Heart right ventricle (tissue), 16 donors: ENCODE data around the gene MAPKAP1. TPM values are rescaled to one million over a fixed set of nuclear protein-coding genes. Genes with fewer than 3 reads are reported as not detected.

Experiments used
- ATAC-seq, 8 donors: fragments of 200-7000 bp; cut with Tn5 transposase; one replicate each; pipeline ENCODE4 v1.9.1; 2020; ENCODE audit warnings: mild to moderate bottlenecking in 8 of 8, moderate library complexity in 8 of 8, moderate number of reproducible peaks in 1 of 8
- DNase-seq, 2 donors: peaks; one replicate each; pipeline ENCODE4 v3.0.0-alpha.2; 2020
- H3K27ac ChIP-seq, 10 donors: fragments of 200-600 bp; sonication (generic) in 2 of 10; one replicate each; pipeline versions ENCODE4 v1.5.0 to v1.8.0; 2020 to 2022; ENCODE audit warnings: mild to moderate bottlenecking in 3 of 10
- H3K27me3 ChIP-seq, 7 donors: fragments of 200-600 bp; one replicate each; pipeline ENCODE4 v1.8.0; 2021 to 2022; ENCODE audit warnings: mild to moderate bottlenecking in 2 of 7
- H3K36me3 ChIP-seq, 9 donors: fragments of 200-600 bp; sonication (generic) in 1 of 9; one replicate each; pipeline versions ENCODE4 v1.5.0 to v1.8.0; 2020 to 2022; ENCODE audit warnings: mild to moderate bottlenecking in 2 of 9
- H3K4me1 ChIP-seq, 9 donors: fragments of 200-600 bp; sonication (generic) in 1 of 9; one replicate each; pipeline versions ENCODE4 v1.5.0 to v1.8.0; 2020 to 2022; ENCODE audit warnings: mild to moderate bottlenecking in 4 of 9
- H3K4me3 ChIP-seq, 10 donors: fragments of 200-600 bp; sonication (generic) in 2 of 10; one replicate each; pipeline versions ENCODE4 v1.5.0 to v1.8.0; 2020 to 2022; ENCODE audit warnings: mild to moderate bottlenecking in 7 of 10, moderate library complexity in 2 of 10
- H3K9me3 ChIP-seq, 11 donors: fragments of 200-600 bp in 10 of 11; sonication (generic) in 2 of 11; one replicate each; pipeline versions ENCODE4 v1.5.0 to v1.8.0; 2013 to 2022; ENCODE audit warnings: mild to moderate bottlenecking in 2 of 11, control low read depth in 1 of 11, moderate library complexity in 1 of 11
- WGBS, 2 donors: extraction: QIAGEN DNeasy Blood & Tissue Kit; methylation state at CpG; one replicate each; pipeline ENCODE4 v1.1.7; 2013; ENCODE audit warnings: inconsistent platforms in 1 of 2; 5-methylcytosine and 5-hydroxymethylcytosine counted together
- intact Hi-C, 10 donors: fragments of 100-400 bp; cut with DNase I; formaldehyde crosslinking; loops; one replicate each; pipeline versions ENCODE4 v1.11.1 to v1.14.2; 2022
- polyA plus RNA-seq, 2 donors: library from polyadenylated mRNA; stranded (reverse); fragments of 200-250 nt; gene quantifications; one replicate each; pipeline ENCODE4 v1.2.3, GENCODE V29; 2013
- total RNA-seq, 10 donors: library from RNA; stranded (reverse); fragmentation: NEBNext Ultra II Directional in 3 of 10; extraction: Animal tissue kit (Norgen Biotek cat#: 25700) in 3 of 10; gene quantifications; one replicate each; pipeline versions ENCODE4 v1.2.1 to v1.2.4, GENCODE V29; 2021 to 2023
- TF ChIP-seq, protein P1 (sequence below), 9 donors: fragments of 200-600 bp; sonication (generic) in 2 of 9; IDR thresholded peaks; one replicate each; pipeline versions ENCODE4 v1.5.0 to v1.8.0; 2021 to 2022; ENCODE audit warnings: antibody characterized with exemption in 9 of 9, mild to moderate bottlenecking in 5 of 9, moderate library complexity in 1 of 9
- donor health status: Arrhythmogenic right ventricular cardiomyopathy.
- donor health status: ischemic (EF 13 %, LVEDD 7.1; RV severe dilation, severe dysfunction).
- donor health status: healthy with polysubstance abuse.
- donor health status: DM: no; HTN: yes; CAD: no.
- donor health status: DM: no; HTN: no; CAD: no.
- donor health status: ischemic (EF 25% LVEDD 6.9; RV normal size, moderate dysfunction).
- donor health status: ischemic (EF 25% LVEDD 5.7; RV mildly dilated, moderate dysfunction).
- donor health status: healthy.
- donor health status: DM: yes; HTN: yes; CAD: no.
- donor health status: Ischemic cardiomyopathy.
- donor health status: ischemic (EF 35%, LVEDD 5.7; RV mildly dilated, moderate dysfunction).
- donor health status: nonischemic (EF 11% LVEDD 7.7; RV severe dilation, severe dysfunction).
- donor health status: DM: yes; HTN: yes; CAD: no.
- donor health status: PGD.
- donor health status: ischemic (EF 29% LVEDD 5.4; RV normal size, mild dysfunction).
- donor health status: nonischemic (EF 23%, LVEDD 6.1; RV moderate dilation, normal function).

Gene MAPKAP1
- total and polyA plus RNA-seq, 12 donors, result 102 to 143 (median 116) TPM

DNA sequence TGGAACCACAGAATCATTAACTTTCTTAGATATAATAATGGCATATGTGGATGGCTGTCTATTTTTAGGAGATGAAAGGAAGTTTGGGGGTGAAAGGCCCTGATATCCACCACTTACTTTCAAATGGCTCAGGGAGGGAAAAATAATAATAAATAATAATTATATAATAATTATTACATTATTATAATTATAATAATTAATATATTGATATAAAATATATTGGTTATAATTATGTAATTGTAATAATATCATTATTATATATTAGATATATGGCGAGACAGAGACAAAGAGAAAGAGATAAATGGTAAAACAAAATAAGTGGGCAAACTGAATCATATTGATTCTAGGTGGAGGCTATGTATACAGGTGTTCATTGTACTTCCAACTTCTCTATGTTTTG lies 308.8 kb downstream of the MAPKAP1 start:
- WGBS, 2 donors, result 94 to 100% methylated on average over 1 of the region's 1 CpG
- Histone ChIP-seq H3K36me3 (no peaks in the 10 kb centered on the region), H3K9me3 (no peaks in the 10 kb centered on the region), H3K4me1 (no peaks in the 10 kb centered on the region), H3K4me3 (no peak overlapping the region), H3K27ac (no peak overlapping the region), H3K27me3 (no peaks in the 10 kb centered on the region)
- TF ChIP-seq, protein P1, sequence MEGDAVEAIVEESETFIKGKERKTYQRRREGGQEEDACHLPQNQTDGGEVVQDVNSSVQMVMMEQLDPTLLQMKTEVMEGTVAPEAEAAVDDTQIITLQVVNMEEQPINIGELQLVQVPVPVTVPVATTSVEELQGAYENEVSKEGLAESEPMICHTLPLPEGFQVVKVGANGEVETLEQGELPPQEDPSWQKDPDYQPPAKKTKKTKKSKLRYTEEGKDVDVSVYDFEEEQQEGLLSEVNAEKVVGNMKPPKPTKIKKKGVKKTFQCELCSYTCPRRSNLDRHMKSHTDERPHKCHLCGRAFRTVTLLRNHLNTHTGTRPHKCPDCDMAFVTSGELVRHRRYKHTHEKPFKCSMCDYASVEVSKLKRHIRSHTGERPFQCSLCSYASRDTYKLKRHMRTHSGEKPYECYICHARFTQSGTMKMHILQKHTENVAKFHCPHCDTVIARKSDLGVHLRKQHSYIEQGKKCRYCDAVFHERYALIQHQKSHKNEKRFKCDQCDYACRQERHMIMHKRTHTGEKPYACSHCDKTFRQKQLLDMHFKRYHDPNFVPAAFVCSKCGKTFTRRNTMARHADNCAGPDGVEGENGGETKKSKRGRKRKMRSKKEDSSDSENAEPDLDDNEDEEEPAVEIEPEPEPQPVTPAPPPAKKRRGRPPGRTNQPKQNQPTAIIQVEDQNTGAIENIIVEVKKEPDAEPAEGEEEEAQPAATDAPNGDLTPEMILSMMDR (IDR thresholded peaks at IDR 0.05), result no peak
- ATAC-seq (no peak), DNase-seq (no peak)
- intact Hi-C loops, result no loop called here

DNA sequence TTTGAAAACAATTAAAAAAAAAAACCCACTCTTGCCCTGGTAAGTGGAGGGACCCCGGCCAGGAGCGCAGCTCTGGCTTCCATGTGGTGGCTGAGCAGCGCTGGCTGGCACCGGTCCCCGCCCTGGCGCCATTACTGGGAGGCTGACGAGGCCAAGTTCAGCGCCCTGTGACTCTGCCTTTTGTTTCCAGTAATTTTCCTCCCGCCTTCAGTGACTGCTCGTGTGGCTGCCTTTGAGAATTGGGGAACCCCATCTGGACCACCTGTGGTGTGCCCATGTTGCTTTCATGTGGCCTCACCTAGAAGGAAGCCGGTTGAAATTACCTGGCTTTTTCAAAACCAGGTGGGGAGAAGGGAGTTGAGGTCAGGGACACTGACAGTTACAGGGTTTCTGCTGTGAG lies 309.3 kb downstream of the MAPKAP1 start:
- H3K36me3 ChIP-seq, result no peaks in the 10 kb centered on the region
- no peak for DNase-seq
- ATAC-seq, result no peak
- intact Hi-C loops, result no loop called here
- no peaks in the 10 kb centered on the region for H3K4me1 ChIP-seq
- 84 to 88% methylated on average over 11 of the region's 11 CpGs for whole genome bisulfite sequencing, 2 donors
- no peaks in the 10 kb centered on the region for H3K27me3 ChIP-seq
- H3K9me3 ChIP-seq, result no peaks in the 10 kb centered on the region
- TF ChIP-seq, protein P1 (IDR thresholded peaks at IDR 0.05), result no peak
- H3K27ac ChIP-seq, result no peak overlapping the region
- no peak overlapping the region for H3K4me3 ChIP-seq

DNA sequence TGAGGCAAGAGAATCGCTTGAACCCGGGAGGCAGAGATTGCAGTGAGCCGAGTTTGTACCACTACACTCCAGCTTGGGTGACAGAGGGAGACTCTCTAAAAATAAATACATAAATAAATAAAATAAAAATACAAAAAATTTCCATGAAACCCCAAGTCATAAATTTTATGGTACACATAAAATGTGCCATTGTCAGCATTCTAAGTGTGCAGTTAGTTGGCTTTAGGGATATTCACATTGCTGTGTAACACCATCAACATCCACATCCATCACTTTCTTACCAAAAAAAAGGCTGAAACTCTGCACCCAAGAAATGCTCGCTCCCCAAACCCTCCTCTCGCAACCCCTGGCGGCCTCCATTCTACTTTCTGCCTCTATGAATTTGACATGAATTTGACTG lies 310.2 kb downstream of the MAPKAP1 start:
- WGBS, 2 donors, result 96 to 97% methylated on average over 6 of the region's 6 CpGs
- no peak for DNase-seq
- H3K27ac ChIP-seq, result no peak overlapping the region

DNA sequence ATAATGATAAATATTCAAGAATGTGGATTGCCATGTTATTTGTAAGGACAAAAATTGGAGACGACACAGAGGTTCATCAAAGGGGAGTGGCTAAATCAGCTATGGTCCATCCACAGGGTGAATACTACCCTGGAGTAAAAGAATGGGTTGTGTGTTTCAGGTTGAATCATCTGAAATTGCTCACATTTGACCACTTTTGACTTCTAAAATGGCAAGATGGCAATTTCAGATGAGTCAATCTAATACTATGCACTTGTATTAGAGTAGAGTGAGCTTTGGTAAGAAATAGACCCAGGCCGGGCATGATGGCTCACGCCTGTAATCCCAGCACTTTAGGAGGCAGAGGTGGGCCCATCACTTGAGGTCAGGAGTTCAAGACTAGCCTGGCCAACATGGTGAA lies 313.6 kb downstream of the MAPKAP1 start:
- TF ChIP-seq, protein P1 (IDR thresholded peaks at IDR 0.05), result no peak
- intact Hi-C loops, result no loop called here
- H3K9me3 ChIP-seq, result no peaks in the 10 kb centered on the region
- H3K27me3 ChIP-seq, result no peaks in the 10 kb centered on the region
- ATAC-seq, result no peak
- no peak overlapping the region for H3K27ac ChIP-seq
- H3K4me1 ChIP-seq, result no peaks in the 10 kb centered on the region
- WGBS, 2 donors, result 93 to 94% methylated on average over 3 of the region's 3 CpGs
- no peaks in the 10 kb centered on the region for H3K36me3 ChIP-seq
- no peak for DNase-seq
- no peak overlapping the region for H3K4me3 ChIP-seq

More for the DNA sequence above, 310.2 kb downstream of the MAPKAP1 start:
- Histone ChIP-seq H3K4me3 (no peak overlapping the region), H3K9me3 (no peaks in the 10 kb centered on the region), H3K4me1 (no peaks in the 10 kb centered on the region), H3K27me3 (no peaks in the 10 kb centered on the region), H3K36me3 (no peaks in the 10 kb centered on the region)
- TF ChIP-seq, protein P1 (IDR thresholded peaks at IDR 0.05), result no peak
- intact Hi-C loops, result no loop called here
- no peak for ATAC-seq

DNA sequence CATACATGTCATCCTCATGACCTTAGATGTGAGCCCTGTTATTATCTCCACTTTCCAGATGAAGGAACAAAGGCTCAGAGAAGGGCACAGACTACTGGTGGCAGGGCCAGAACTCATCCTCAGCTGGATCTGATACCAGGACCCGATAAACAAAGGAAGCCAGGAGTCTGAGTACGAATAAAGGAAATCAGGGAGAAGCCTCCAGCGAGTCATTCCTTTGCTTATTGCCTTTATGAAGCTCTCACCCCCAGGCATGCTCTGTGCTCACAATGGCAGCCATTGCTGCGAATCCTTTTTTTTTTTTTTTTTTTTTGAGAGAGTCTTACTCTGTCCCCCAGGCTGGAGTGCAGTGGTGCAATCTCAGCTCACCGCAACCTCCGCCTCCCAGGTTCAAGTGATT lies 315.3 kb downstream of the MAPKAP1 start:
- DNase-seq (no peak), ATAC-seq (no peak)
- Histone ChIP-seq H3K4me3 (no peak overlapping the region), H3K27ac (no peak overlapping the region), H3K9me3 (no peaks in the 10 kb centered on the region), H3K27me3 (no peaks in the 10 kb centered on the region), H3K36me3 (no peaks in the 10 kb centered on the region), H3K4me1 (no peaks in the 10 kb centered on the region)
- intact Hi-C loops, result no loop called here
- 89 to 93% methylated on average over 6 of the region's 6 CpGs for WGBS, 2 donors
- TF ChIP-seq, protein P1 (IDR thresholded peaks at IDR 0.05), result no peak
